Liver (tissue), 9 donors: ENCODE data around the gene SMARCB1. TPM values are rescaled to one million over a fixed set of nuclear protein-coding genes. Genes with fewer than 3 reads are reported as not detected.

Experiments used
- DNase-seq: peaks from one replicate; pipeline ENCODE4 v3.0.0-alpha.2; 2017; ENCODE audit warnings: low spot score
- H3K27ac ChIP-seq, 2 donors: one replicate each; pipeline ENCODE4 v1.7.0; 2013; ENCODE audit warnings: inconsistent platforms in 2 of 2, low read length in 2 of 2, control low read depth in 1 of 2, low read depth in 1 of 2, mild to moderate bottlenecking in 1 of 2
- H3K27me3 ChIP-seq, 4 donors: one replicate each; pipeline versions ENCODE4 v1.6.1 to v1.7.0; 2013; ENCODE audit warnings: low read length in 3 of 4, inconsistent platforms in 1 of 4, mild to moderate bottlenecking in 1 of 4, moderate library complexity in 1 of 4; ENCODE audit not compliant: control insufficient read depth in 4 of 4, insufficient read depth in 4 of 4
- H3K36me3 ChIP-seq, 4 donors: one replicate each; pipeline versions ENCODE4 v1.6.1 to v1.7.0; 2013; ENCODE audit warnings: low read length in 3 of 4, mild to moderate bottlenecking in 3 of 4, low read depth in 1 of 4, moderate library complexity in 1 of 4; ENCODE audit not compliant: control insufficient read depth in 4 of 4, insufficient read depth in 3 of 4
- H3K4me1 ChIP-seq, 4 donors: one replicate each; pipeline versions ENCODE4 v1.6.1 to v1.7.0; 2013; ENCODE audit warnings: low read length in 3 of 4, mild to moderate bottlenecking in 3 of 4, moderate library complexity in 1 of 4; ENCODE audit not compliant: control insufficient read depth in 4 of 4, insufficient read depth in 4 of 4
- H3K4me3 ChIP-seq, 3 donors: one replicate each; pipeline versions ENCODE4 v1.6.1 to v1.7.0; 2013; ENCODE audit warnings: low read length in 3 of 3, control low read depth in 1 of 3, low read depth in 1 of 3, mild to moderate bottlenecking in 1 of 3
- H3K9ac ChIP-seq, 2 donors: one replicate each; pipeline ENCODE4 v1.7.0; 2013; ENCODE audit warnings: low read length in 2 of 2, mild to moderate bottlenecking in 2 of 2, moderate library complexity in 2 of 2, control low read depth in 1 of 2, low read depth in 1 of 2
- H3K9me3 ChIP-seq, 4 donors: one replicate each; pipeline versions ENCODE4 v1.6.1 to v1.7.0; 2013; ENCODE audit warnings: low read length in 3 of 4; ENCODE audit not compliant: control insufficient read depth in 4 of 4
- EGR1 ChIP-seq, 2 donors: IDR thresholded peaks; 2 replicates each; pipeline ENCODE4 v1.6.1; 2016 to 2018; ENCODE audit warnings: antibody characterized with exemption in 2 of 2, low read depth in 2 of 2
- FOXA1 ChIP-seq: IDR thresholded peaks from 2 replicates; pipeline ENCODE4 v1.6.1; 2016; ENCODE audit warnings: antibody characterized with exemption
- FOXA2 ChIP-seq: IDR thresholded peaks from 2 replicates; pipeline ENCODE4 v1.6.1; 2016; ENCODE audit warnings: antibody characterized with exemption
- JUND ChIP-seq, 2 donors: IDR thresholded peaks; 2 replicates each; pipeline ENCODE4 v1.6.1; 2016; ENCODE audit warnings: antibody characterized with exemption in 2 of 2
- NR2F2 ChIP-seq: IDR thresholded peaks from 2 replicates; pipeline ENCODE4 v1.6.1; 2016; ENCODE audit warnings: antibody characterized with exemption
- RAD21 ChIP-seq, 2 donors: IDR thresholded peaks; 2 replicates each; pipeline ENCODE4 v1.6.1; 2016; ENCODE audit warnings: antibody characterized with exemption in 2 of 2, mild to moderate bottlenecking in 2 of 2
- RXRA ChIP-seq, 2 donors: IDR thresholded peaks; 2 replicates each; pipeline ENCODE4 v1.6.1; 2017 to 2018; ENCODE audit warnings: antibody characterized with exemption in 2 of 2, mild to moderate bottlenecking in 1 of 2
- SP1 ChIP-seq: IDR thresholded peaks from 2 replicates; pipeline ENCODE4 v1.6.1; 2018; ENCODE audit warnings: antibody characterized with exemption, mild to moderate bottlenecking
- TAF1 ChIP-seq: conservative IDR thresholded peaks from 2 replicates; pipeline ENCODE4 v1.6.1; 2016; ENCODE audit warnings: antibody characterized with exemption, mild to moderate bottlenecking
- WGBS: extraction: QIAGEN DNeasy Blood & Tissue Kit; methylation state at CpG from one replicate; pipeline ENCODE4 v1.1.7; 2013; 5-methylcytosine and 5-hydroxymethylcytosine counted together
- polyA plus RNA-seq, 2 donors: library from polyadenylated mRNA; stranded (reverse) in 1 of 2; unstranded in 1 of 2; fragments of 200-250 nt in 1 of 2; fragments of >200 nt in 1 of 2; fragmentation: Nextera tagmentation in 1 of 2; extraction: Ambion mirVana in 1 of 2; gene quantifications; one replicate each; pipeline versions ENCODE4 v1.2.1 to v1.2.3, GENCODE V29; 2013 to 2015
- total RNA-seq, 2 donors: library from RNA; depleted of rRNA; stranded (reverse); fragments of >200 nt; gene quantifications; one replicate each; pipeline ENCODE4 v1.2.3, GENCODE V29; 2014
- TF ChIP-seq, protein P1 (sequence below): IDR thresholded peaks from 2 replicates; pipeline ENCODE4 v1.6.1; 2016; ENCODE audit warnings: antibody characterized with exemption
- TF ChIP-seq, protein P2 (sequence below): IDR thresholded peaks from 2 replicates; pipeline ENCODE4 v1.6.1; 2016; ENCODE audit warnings: antibody characterized with exemption
- TF ChIP-seq, protein P3 (sequence below): fragments of 150-350 bp; IDR thresholded peaks from 2 replicates; pipeline ENCODE4 v1.5.1; 2017; ENCODE audit warnings: improper control_type of control experiment, low read depth, low read length; ENCODE audit not compliant: missing input control
- TF ChIP-seq, protein P4 (sequence below): IDR thresholded peaks from 2 replicates; pipeline ENCODE4 v1.6.1; 2016; ENCODE audit warnings: antibody characterized with exemption, mild to moderate bottlenecking
- TF ChIP-seq, protein P5 (sequence below): IDR thresholded peaks from 2 replicates; pipeline ENCODE4 v1.6.1; 2016; ENCODE audit warnings: antibody characterized with exemption
- donor health status: healthy.
- donor health status: healthy.
- donor health status: healthy.
- donor health status: healthy.
- donor health status: healthy.

The SMARCB1 gene
- total and polyA plus RNA-seq, 4 donors = 15.1 to 22.5 (median 19.1) TPM

DNA sequence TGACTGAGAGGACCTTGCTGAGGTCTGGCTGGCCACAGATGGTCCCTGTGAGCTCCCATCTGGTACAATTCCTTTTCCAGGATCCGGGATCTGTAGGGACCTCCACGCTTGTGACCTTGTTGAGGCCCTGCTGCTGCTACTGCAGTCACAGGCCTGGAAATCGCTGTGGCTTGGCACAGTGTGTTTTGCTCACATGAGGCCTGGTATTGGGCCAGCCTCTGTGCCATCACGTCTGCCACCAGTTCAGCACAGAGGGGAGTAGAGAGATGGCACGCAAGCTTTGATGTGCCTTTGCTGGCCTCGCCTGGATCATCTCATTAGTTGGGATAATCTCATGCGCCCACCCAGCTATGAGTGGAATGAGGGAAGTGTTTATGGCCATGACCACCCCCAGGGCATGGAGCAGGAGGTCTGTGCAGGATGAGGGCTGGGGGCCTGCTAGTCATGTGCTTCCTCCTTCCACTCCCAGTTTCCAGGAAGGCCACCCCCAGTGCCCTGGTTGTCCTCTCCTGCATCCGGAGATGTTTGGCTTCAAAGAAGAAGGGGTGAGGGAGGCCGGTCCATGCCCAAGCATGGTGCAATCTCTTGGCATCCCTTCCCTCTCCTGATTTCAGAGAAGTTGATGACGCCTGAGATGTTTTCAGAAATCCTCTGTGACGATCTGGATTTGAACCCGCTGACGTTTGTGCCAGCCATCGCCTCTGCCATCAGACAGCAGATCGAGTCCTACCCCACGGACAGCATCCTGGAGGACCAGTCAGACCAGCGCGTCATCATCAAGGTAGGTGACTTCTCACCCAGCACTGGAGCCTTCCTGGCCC lies 29.6 kb downstream of the SMARCB1 start:
- no peak for DNase-seq
- H3K9ac ChIP-seq = no peak overlapping the region
- H3K4me3 ChIP-seq = no peak overlapping the region
- H3K36me3 ChIP-seq = peaks cover 2 to 47% (median 19%) of the 10 kb centered on the region in 4 donors
- H3K9me3 ChIP-seq = no peaks in the 10 kb centered on the region
- TF ChIP-seq JUND (IDR thresholded peaks at IDR 0.05) = no peak
- TF ChIP-seq FOXA2 = no peak
- no peak for TF ChIP-seq RAD21 (IDR thresholded peaks at IDR 0.05)
- TF ChIP-seq, protein P1, sequence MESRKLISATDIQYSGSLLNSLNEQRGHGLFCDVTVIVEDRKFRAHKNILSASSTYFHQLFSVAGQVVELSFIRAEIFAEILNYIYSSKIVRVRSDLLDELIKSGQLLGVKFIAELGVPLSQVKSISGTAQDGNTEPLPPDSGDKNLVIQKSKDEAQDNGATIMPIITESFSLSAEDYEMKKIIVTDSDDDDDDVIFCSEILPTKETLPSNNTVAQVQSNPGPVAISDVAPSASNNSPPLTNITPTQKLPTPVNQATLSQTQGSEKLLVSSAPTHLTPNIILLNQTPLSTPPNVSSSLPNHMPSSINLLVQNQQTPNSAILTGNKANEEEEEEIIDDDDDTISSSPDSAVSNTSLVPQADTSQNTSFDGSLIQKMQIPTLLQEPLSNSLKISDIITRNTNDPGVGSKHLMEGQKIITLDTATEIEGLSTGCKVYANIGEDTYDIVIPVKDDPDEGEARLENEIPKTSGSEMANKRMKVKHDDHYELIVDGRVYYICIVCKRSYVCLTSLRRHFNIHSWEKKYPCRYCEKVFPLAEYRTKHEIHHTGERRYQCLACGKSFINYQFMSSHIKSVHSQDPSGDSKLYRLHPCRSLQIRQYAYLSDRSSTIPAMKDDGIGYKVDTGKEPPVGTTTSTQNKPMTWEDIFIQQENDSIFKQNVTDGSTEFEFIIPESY = no peak
- no peak for TF ChIP-seq FOXA1
- TF ChIP-seq RXRA (IDR thresholded peaks at IDR 0.05) = no peak
- TF ChIP-seq, protein P2, sequence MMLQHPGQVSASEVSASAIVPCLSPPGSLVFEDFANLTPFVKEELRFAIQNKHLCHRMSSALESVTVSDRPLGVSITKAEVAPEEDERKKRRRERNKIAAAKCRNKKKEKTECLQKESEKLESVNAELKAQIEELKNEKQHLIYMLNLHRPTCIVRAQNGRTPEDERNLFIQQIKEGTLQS = no peak
- no peak overlapping the region for H3K27ac ChIP-seq
- WGBS = 88% methylated on average over 18 of the region's 18 CpGs
- H3K27me3 ChIP-seq = no peaks in the 10 kb centered on the region
- H3K4me1 ChIP-seq = no peaks in the 10 kb centered on the region

DNA sequence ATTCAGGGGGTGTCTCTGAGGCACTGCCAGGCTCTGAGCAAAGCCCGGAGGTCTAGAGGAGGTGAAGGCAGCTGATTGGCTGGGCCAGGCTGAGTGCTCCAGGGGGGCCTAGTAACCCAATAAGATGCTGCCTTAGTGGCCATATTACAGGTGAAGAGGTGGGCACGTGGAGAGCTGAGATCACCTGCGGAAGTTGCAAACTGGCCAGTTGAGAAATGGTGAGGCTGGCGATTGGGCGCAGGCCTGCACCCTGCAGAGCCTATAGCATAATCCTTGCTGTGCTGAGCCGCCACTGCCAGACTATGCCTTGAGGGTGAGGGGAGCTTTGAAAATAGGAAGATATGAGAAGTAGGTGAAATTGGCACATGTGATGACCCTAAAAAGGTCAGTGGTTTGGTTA lies 30.4 kb downstream of the SMARCB1 start:
- DNase-seq = no peak
- Histone ChIP-seq H3K9ac (no peak overlapping the region), H3K27ac (no peak overlapping the region), H3K9me3 (no peaks in the 10 kb centered on the region), H3K36me3 (peaks cover 2 to 48% (median 18%) of the 10 kb centered on the region in 4 donors), H3K4me3 (no peak overlapping the region), H3K4me1 (no peaks in the 10 kb centered on the region), H3K27me3 (no peaks in the 10 kb centered on the region)
- WGBS = 98% methylated on average over 6 of the region's 6 CpGs
- TF ChIP-seq SP1 (no peak), FOXA1 (no peak), RAD21 (IDR thresholded peaks at IDR 0.05) (no peak), TAF1 (no peak), RXRA (IDR thresholded peaks at IDR 0.05) (no peak), EGR1 (IDR thresholded peaks at IDR 0.05; ENCODE audit: low read depth in 2 of 2) (no peak), NR2F2 (no peak)
- TF ChIP-seq, protein P3, sequence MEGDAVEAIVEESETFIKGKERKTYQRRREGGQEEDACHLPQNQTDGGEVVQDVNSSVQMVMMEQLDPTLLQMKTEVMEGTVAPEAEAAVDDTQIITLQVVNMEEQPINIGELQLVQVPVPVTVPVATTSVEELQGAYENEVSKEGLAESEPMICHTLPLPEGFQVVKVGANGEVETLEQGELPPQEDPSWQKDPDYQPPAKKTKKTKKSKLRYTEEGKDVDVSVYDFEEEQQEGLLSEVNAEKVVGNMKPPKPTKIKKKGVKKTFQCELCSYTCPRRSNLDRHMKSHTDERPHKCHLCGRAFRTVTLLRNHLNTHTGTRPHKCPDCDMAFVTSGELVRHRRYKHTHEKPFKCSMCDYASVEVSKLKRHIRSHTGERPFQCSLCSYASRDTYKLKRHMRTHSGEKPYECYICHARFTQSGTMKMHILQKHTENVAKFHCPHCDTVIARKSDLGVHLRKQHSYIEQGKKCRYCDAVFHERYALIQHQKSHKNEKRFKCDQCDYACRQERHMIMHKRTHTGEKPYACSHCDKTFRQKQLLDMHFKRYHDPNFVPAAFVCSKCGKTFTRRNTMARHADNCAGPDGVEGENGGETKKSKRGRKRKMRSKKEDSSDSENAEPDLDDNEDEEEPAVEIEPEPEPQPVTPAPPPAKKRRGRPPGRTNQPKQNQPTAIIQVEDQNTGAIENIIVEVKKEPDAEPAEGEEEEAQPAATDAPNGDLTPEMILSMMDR = no peak
- TF ChIP-seq, protein P4, sequence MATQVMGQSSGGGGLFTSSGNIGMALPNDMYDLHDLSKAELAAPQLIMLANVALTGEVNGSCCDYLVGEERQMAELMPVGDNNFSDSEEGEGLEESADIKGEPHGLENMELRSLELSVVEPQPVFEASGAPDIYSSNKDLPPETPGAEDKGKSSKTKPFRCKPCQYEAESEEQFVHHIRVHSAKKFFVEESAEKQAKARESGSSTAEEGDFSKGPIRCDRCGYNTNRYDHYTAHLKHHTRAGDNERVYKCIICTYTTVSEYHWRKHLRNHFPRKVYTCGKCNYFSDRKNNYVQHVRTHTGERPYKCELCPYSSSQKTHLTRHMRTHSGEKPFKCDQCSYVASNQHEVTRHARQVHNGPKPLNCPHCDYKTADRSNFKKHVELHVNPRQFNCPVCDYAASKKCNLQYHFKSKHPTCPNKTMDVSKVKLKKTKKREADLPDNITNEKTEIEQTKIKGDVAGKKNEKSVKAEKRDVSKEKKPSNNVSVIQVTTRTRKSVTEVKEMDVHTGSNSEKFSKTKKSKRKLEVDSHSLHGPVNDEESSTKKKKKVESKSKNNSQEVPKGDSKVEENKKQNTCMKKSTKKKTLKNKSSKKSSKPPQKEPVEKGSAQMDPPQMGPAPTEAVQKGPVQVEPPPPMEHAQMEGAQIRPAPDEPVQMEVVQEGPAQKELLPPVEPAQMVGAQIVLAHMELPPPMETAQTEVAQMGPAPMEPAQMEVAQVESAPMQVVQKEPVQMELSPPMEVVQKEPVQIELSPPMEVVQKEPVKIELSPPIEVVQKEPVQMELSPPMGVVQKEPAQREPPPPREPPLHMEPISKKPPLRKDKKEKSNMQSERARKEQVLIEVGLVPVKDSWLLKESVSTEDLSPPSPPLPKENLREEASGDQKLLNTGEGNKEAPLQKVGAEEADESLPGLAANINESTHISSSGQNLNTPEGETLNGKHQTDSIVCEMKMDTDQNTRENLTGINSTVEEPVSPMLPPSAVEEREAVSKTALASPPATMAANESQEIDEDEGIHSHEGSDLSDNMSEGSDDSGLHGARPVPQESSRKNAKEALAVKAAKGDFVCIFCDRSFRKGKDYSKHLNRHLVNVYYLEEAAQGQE = no peak
- TF ChIP-seq, protein P5, sequence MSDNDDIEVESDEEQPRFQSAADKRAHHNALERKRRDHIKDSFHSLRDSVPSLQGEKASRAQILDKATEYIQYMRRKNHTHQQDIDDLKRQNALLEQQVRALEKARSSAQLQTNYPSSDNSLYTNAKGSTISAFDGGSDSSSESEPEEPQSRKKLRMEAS = no peak
- TF ChIP-seq, protein P1 = no peak
